NCI-H526 (cell line): ENCODE results near the gene FANCM.
A peak's percentile ranks its signal among the peaks of the same experiment; 100 is the strongest.
"Not testable (repeated sequence)": the region's sequence is repeated elsewhere in the genome, so short reads cannot be mapped to it uniquely, and the experiment has no call there.

Experiments
- DNase-seq, 2 experiments: peaks; one replicate each; lab custom pipeline; 2025; lab: John Stamatoyannopoulos, UW

Gene FANCM

DNA sequence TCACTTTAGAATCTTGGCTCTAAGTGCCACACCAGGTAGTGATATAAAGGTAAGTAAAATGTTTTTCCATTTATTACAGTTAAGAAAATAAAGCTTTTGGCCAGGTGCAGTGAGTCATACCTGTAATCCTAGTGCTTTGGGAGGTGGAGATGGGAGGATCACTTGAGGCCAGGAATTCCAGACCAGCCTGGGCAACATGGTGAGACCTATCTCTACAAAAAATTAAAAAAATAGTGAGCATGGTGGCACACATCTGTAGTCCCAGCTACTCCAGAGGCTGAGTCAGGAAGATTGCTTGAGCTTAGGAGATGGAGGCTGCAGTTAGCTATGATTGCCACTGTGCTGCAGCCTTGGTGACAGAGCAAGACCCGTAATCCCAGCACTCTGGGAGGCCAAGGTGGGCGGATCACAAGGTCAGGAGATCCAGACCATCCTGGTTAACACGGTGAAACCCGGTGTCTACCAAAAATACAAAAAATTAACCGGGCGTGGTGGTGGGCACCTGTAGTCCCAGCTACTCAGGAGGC is 5.0 kb downstream of the FANCM start:
- DNase-seq, result no peak

DNA sequence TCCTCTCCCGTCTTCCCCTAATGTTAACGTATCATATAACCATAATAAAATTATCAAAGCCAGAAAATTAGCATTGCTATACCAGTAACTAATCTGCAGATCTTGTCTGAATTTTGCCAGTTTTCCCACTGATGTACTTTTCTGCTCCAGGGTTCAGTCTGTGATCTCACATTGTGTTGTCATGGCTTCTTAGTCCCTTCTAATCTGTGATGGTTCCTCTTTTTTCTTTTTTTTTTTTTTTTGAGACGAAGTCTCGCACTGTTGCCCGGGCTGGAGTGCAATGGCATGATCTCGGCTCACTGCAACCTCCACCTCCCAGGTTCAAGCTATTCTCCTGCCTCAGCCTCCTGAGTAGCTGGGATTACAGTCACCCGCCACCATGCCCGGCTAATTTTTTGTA is 6.4 kb downstream of the FANCM start:
- not testable (repeated sequence) for DNase-seq

DNA sequence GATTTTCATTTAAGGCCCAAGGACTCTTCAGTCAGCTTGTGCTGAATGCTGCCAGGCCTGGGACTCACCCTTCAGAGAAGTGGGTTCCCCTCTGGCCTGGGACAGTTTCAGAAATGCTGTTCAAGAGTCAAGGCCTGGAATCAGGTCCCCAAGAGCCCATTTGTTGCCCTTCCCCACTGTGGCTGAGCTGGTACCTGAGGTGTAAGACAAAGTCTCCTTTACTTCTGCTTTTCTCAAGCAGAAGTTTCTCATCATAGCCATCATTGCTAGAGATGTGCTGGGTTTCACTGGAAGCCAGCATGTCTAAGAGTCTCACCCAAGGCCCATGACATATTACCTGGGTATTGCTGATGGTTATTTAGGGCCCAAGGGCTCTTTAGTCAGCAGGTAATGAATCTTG is 8.9 kb downstream of the FANCM start:
- no peak for DNase-seq

DNA sequence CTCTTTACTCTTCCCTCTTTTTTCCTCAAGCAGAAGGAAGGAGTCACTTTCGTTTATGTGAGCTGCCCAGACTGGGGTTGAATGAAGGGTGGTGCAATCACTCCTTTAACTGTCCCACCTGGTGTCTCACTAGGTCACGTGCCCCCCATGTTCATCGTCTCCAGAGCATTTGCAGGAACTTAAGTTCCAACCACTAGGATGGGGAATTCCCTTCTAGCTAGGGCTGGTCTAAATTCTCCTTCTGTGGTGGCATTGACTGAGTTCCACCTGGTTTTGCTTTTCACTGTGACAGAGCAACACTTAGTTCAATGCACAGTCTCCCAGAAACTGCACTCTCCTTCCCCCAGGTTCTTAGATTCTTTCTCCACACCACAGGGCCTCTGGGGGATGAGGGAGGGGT is 9.5 kb downstream of the FANCM start:
- DNase-seq, result no peak

DNA sequence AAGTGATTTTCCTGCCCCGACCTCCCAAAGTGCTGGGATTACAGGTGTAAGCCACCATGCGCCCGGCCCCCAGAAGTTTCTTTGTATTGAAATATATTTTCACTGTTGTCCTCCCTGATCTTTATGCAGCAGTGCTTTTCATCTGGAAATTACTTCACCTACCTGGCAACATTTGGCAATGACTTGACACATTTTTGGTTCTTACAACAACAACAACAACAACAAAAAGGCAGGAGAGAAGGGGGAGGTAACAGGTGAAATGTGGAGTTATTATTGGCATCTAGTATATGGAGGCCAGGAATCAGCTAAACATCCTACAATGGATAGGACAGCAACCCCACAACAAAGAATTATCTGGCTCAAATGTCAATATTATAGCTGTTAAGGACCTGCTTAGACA is 13.9 kb downstream of the FANCM start:
- no peak for DNase-seq

DNA sequence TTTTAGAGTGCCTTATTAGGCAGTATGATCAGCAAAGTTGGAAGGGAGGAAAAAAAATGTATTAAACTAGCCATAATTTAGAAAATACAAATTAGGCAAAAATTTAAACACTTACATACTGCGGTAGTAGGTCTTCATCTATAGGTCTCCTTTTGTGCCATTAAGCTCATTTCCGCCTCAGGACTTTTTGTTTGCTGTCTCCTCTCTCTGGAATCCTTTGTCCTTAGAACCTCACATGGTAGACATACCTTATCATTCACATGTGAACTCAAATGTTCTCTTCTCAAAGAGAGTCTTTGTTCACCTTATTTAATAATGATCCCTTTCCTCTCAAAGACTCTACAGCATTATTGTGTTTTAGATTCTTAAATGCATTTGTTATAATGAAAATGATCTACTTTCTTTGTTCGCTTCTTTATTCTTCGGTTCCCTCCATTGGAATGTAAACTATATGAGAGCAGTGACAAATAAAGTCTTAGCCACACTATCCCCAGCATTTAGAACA is 14.7 kb downstream of the FANCM start:
- DNase-seq, result no peak

DNA sequence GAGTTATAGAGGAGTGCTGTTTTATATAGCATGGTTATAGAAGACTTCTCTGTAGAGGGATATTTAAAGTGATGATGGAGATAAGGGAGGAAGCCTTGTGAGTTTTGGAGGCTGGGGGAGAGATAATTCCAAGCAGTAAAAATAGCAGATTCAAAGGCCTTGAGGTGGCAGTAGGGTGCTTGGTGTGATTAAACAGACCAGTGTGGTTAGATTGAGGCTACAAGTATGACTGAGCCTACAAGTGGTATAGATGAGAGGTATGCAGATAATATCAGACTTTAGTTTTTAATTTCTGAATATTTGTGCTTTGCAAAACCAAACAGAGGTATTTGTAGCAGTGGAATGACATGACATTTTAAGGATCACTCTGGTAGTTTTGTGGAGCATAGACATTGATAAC is 20.3 kb downstream of the FANCM start:
- no peak for DNase-seq

DNA sequence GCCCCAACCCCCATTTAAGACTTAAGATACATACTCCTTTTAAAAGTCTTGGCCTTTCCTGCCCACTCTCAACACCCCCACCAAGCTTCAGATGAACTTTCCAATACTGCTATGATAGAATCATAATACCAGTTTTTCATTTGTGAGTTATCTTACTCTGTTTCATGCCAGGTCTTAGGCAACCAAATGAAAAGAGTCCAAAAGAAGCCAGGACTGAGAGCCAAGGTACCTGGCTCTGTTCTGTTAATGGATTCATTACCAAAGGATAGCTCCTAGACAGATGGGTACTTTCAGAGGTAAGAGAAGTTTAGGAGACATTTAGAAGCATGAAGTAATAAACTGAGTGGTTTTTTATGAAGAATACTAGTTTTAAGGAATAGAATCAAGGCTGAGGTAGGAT is 34.2 kb downstream of the FANCM start:
- no peak for DNase-seq

DNA sequence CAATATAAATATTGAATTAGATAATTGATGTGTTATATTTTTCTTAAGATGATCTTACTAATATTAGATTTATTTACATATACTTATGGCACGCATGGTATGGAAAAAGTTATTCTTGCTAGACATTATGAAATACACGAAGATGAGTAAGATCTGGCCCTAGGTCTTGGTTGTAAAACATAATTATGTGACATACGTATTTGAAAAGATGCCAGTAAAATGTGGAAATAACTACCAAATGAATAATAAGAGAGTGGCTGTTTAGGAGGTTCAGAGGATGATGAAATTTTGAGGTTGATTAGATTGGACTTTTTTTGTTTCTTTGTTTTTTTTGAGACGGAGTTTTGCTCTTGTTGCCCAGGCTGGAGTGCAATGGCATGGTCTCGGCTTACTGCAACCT is 41.3 kb downstream of the FANCM start:
- DNase-seq, result no peak

DNA sequence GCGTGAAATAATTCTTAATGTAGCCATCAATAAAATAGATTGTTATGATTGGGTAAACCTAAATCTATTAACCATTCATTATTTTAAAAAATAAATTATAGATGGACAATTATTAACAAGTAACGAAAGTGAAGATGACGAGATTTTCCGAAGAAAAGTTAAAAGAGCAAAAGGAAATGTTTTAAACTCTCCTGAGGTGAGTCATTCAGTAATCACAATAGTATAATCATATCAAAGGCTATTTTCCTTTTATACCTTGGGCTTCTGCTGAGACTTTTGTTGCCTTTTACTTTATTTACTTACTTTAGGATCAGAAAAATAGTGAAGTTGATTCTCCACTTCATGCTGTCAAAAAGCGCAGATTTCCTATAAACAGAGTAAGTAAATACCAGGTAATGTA is 45.6 kb downstream of the FANCM start:
- DNase-seq, result no peak

DNA sequence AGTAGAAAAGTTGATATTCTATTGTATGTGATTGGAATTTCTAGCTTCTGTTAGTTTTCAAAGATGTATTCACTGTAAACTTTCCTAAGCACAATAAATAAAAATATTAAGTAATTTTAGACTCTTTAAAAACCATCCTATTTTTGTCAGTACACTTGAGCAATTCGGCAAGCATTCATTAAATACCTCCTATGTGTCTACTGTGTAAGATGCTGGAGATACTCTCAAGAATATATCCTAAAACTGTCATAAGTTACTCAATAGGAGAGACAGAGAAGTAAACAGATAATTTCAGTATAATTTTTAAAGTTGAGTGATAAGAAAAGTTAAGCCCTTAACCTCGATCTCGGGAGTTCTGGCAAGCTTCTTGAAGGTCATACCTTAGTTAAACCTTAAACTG is 46.1 kb downstream of the FANCM start:
- DNase-seq, result no peak

DNA sequence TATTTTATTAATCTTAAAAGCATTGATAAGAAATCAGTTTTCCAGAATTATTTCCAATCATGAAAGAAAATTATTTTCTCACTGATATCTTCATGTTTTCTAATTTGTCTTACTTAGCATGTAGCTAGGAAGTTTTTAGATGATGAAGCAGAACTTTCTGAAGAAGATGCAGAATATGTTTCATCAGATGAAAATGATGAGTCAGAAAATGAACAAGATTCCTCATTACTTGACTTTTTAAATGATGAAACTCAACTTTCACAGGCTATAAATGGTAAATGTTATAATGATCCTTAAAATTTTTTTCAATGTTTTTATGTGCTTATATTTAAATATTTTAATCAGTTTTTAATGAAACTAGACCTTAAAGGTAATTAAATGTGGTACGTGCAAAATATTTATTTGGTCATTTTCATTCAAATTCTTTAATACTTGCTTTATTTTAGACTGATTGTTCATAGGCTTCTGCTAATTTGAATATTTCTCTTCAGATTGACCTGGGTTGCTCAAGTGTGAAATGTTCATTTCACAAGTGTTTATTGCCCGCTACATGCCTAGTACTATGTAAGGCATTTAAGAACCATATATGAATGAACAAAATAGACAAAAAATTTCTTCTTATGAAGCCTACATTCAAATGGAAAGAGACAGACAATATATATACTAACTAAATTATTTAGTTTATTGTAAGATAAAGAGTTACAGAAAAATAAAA is 49.5 kb downstream of the FANCM start:
- DNase-seq, result peak in 1 of 2 experiments; percentile 2

DNA sequence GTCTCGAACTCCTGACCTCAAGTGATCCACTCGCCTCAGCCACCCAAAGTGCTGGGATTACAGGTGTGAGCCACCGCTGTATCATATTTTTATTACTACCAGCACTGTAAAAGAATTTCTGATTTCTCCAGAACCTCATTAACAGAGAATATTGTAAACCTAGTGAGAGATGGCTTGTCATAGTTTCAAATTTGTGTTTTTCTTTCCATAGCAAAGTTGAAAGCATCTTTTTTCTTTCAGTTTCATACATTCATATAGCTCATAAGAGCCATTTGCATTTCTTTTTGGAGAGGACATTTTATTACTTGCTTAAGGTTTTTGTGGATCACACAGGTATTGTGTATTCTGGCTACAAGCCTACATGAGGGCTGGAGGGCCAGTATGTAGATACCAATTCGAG is 59.2 kb downstream of the FANCM start:
- no peak for DNase-seq

DNA sequence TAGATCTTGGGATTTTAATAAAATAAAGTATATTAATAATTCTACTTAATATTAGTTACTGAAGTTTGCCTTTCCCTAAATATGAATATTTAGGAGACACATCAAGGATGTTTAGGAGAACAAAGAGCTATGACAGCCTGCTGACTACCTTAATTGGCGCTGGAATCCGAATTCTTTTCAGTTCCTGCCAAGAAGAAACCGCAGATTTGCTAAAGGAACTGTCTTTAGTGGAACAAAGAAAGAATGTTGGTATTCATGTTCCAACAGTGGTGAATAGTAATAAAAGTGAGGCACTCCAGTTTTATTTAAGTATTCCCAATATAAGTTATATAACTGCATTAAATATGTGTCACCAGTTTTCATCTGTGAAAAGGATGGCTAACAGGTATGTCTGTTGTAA is 62.8 kb downstream of the FANCM start:
- DNase-seq, result no peak

DNA sequence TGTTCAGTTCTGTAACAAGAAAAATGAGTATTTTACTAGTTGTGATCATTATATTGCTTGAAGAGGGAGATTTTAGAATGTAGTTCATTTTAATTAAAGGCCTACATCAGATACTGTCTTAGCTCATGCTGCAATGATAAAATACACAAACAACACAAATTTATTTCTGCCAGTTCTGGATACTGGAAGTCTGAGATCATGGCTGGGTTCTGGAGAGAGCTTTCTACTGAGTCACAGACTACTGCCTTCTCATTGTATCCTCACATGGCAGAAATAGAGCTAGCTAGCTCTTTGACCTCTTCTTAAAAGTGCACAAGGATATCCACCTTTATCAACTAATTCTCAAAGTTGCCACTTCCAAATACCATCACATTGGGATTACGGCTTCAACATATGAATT is 63.5 kb downstream of the FANCM start:
- no peak for DNase-seq

DNA sequence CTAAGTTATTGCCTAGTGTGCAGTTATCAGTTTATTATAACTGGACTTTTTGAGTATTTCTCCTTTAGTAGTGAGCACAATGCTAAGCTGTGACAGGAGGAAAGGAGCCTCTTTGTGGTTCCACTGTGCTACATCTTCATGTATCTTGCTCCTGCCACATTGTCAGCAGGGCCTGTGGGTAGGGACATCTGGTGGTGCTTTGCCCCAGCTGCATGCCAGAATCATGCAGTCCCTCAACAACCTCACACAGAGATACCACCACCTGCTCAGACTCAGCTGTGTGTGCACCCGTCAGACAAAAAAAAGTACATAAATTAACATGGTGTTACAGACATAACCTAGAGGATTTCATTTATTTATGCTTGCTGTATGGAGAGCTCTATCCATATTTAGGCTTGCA is 66.2 kb downstream of the FANCM start:
- peak in 1 of 2 experiments; percentile 0 for DNase-seq

DNA sequence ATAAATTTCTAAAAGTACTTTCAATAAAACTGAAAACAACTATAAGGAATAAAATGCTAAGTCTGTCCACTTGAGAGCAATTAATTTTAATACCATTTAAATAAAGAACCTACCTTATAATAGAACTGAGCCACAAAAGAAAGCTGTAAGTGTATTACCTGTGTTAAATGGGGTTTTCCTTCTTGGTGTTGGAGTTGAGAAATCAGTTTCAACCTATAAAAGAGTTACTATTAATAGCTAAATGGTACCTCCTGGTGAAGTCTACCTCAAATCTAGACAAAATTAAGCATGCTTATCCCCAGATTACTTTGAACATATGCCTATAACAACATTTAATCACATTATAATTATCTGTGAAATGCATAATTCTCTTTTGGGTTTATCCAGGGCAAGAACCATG is 68.5 kb downstream of the FANCM start:
- DNase-seq, result no peak

DNA sequence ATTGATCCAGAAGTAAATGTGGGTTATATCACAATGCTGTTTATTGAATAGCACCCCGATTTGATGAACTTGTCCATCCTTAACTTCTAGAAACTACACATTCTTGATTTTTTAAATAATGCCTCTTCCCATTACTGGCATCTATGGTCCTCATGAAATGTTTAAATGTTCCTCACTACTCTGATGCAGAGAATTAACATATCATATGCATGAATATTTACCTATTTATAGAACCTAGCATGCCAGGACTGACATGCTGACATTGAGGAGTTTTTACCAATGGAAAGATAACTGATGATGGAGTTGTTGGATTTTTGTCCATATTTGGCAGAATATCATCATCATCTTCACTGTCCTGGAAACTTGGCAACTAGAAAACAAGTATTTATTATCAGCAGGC is 74.4 kb downstream of the FANCM start:
- DNase-seq, result no peak

DNA sequence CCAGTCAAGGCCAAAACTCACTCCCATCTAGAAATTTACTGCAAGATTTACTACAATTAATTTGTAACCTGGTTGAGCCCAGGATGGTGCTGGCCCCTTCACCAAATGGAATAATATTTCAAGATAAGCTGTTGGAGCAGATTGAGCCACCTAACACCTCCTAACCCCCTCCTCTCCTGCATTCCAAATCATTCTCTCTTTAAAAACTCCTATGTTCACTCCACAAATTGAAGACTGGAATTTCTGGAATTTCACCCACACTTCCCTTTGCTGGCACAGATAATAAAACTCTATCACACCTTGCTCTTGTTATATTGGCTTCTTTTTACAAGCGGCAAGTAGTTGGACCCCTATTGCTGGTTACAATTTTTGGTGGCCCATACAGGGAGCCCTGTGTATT is 75.6 kb downstream of the FANCM start:
- DNase-seq, result no peak

DNA sequence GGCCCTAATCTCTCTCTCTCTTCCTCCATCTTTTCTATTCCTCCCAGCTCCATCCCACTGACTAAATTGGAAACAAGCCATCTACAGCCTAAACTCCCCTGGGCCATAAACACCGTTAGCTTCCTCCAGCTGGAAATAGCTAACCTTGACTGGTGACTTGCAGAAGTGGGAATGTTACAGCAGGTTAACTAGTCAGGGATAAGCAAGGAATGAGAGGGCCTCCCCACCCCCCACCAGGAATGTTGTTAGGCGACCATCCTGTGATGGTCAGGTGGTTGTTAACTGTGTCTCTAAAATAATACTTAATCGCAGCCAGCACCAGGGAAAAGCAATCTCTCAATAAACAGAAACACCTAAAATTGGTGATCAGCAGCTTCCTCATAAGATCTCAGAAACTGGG is 76.5 kb downstream of the FANCM start:
- no peak for DNase-seq

DNA sequence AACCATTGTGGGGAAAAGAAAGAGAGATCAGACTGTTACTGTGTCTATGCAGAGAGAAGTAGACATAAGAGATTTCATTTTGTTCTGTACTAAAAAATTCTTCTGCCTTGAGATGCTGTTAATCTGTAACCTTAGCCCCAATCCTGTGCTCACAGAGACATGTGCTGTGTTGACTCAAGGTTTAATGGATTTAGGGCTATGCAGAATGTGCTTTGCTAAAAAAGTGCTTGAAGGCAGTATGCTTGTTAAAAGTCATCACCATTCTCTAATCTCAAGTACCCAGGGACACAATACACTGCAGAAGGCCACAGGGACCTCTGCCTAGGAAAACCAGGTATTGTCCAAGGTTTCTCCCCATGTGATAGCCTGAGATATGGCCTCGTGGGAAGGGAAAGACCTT is 78.0 kb downstream of the FANCM start:
- DNase-seq, result not testable (repeated sequence)

DNA sequence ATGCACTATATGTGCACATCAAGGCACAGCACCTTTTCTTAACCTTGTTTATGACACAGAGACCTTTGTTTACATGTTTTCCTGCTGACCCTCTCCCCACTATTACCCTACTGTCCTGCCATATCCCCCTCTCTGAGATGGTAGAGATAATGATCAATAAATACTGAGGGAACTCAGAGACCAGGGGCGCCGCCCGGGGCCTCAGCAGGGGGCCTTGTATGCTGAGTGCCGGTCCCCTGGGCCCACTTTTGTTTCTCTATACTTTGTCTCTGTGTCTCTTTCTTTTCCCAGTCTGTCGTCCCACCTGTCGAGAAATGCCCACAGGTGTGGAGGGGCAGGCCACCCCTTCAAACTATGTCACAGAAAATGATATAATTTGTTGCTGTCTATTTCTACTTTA is 78.6 kb downstream of the FANCM start:
- not testable (repeated sequence) for DNase-seq

DNA sequence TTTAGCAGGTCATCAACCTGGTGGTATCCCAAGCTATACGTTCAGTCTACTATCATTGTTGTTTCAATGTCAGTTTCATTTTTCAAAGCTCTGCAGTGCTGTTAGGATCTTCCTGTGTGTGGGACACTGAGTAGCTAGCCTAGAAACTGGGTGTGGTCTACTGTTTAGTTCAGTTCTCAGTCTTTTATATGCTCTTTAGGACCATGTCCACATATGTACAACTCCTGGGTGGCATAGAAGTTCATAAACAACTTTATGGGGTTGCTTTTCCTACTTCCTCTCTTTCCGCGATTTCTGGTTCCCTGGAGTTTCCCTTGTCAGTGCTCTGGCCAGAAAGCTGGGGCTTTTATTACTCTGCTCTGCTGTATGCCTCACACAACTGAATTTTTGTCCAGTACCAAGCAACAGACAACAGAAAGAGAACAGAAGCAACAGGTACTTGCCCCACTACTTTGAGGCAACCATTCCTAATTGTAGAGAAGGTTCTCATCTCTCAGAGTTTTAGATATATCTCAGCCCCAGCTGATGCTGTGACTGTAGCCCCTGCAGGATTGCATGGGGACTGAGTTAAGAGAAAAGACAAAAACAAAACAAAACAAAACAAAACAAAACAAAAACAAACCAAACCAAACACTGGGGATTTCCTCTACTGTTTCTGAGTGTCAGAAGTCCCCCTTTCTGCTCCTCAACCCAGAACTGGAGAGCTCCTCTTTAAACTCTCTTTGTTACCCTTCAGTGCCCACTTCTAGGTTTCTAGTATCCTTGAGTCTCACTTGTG is 86.9 kb downstream of the FANCM start:
- no peak for DNase-seq
